SH-SY5Y (cell line): ENCODE results near the gene SLC37A2.

Source experiments
- GATA2 ChIP-seq: IDR thresholded peaks from 2 replicates; pipeline ENCODE4 v1.6.1; 2011; ENCODE audit warnings: mild to moderate bottlenecking, low read depth, low read length
- GATA3 ChIP-seq: IDR thresholded peaks from 2 replicates; pipeline ENCODE4 v1.6.1; 2011; ENCODE audit warnings: low read depth, mild to moderate bottlenecking, low read length, moderate library complexity

Gene SLC37A2

DNA sequence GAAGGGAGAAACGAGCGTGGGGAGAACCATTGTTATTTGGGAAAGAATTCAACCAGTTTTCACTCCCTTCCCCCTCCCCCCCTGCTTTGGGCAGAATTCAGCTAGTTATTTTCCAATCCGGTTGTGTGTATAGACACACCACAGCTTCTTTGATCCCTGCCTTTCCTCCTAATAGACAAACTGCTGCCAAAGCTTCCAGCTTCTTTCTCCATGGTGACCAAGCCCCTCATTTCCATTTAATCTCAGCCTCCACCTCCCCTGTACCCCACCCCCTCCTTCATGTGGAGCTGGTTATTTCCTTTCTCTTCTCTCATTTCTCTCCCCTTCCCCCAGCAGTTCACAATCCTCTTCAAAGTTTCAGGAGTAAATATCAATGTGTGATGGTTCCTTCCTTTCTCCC is 76.7 kb downstream of the SLC37A2 start:
- TF ChIP-seq GATA2 (no peak), GATA3 (no peak)
